Psoas muscle (tissue), 8 donors: ENCODE data around the gene PLXNC1. TPM values are rescaled to one million over a fixed set of nuclear protein-coding genes. Genes with fewer than 3 reads are reported as not detected.

Experiments
- ATAC-seq, 4 donors: fragments of 200-7000 bp; cut with Tn5 transposase; one replicate each; pipeline ENCODE4 v1.9.1; 2020; ENCODE audit warnings: moderate library complexity in 3 of 4, mild to moderate bottlenecking in 2 of 4
- DNase-seq, 2 donors: peaks; one replicate each; pipeline ENCODE4 v3.0.0-alpha.2; 2020
- H3K27ac ChIP-seq: fragments of 200-600 bp; one replicate; pipeline ENCODE4 v1.8.0; 2022
- H3K27me3 ChIP-seq, 3 donors: fragments of 200-600 bp in 1 of 3; one replicate each; pipeline versions ENCODE4 v1.6.1 to v1.8.0; 2013 to 2022; ENCODE audit warnings: low read length in 2 of 3, mild to moderate bottlenecking in 2 of 3, moderate library complexity in 1 of 3; ENCODE audit not compliant: insufficient read depth in 3 of 3
- H3K36me3 ChIP-seq, 2 donors: fragments of 200-600 bp in 1 of 2; one replicate each; pipeline versions ENCODE4 v1.6.1 to v1.8.0; 2013 to 2022; ENCODE audit warnings: low read depth in 1 of 2, mild to moderate bottlenecking in 1 of 2, moderate library complexity in 1 of 2; ENCODE audit not compliant: insufficient read depth in 1 of 2
- H3K4me1 ChIP-seq: fragments of 200-600 bp; one replicate; pipeline ENCODE4 v1.8.0; 2022
- H3K4me3 ChIP-seq: fragments of 200-600 bp; one replicate; pipeline ENCODE4 v1.8.0; 2022; ENCODE audit warnings: mild to moderate bottlenecking
- H3K9me3 ChIP-seq: fragments of 200-600 bp; one replicate; pipeline ENCODE4 v1.8.0; 2022
- WGBS, 3 donors: extraction: QIAGEN DNeasy Blood & Tissue Kit; methylation state at CpG; one replicate each; pipeline versions ENCODE4 v1.1.6 to v1.1.7; 2013; 5-methylcytosine and 5-hydroxymethylcytosine counted together
- intact Hi-C, 2 donors: fragments of 100-400 bp; cut with DNase I; formaldehyde crosslinking; loops; one replicate each; pipeline versions ENCODE4 v1.11.0 to v1.14.2; 2022
- polyA plus RNA-seq, 3 donors: library from polyadenylated mRNA; stranded (reverse); fragments of 200-250 nt; gene quantifications; one replicate each; pipeline ENCODE4 v1.2.3, GENCODE V29; 2013
- total RNA-seq, 4 donors: library from RNA; stranded (reverse); fragmentation: NEBNext Ultra II Directional in 2 of 4; extraction: Animal tissue kit (Norgen Biotek cat#: 25700) in 2 of 4; gene quantifications; one replicate each; pipeline versions ENCODE4 v1.2.1 to v1.2.4, GENCODE V29; 2021 to 2023
- TF ChIP-seq, protein P1 (sequence below): fragments of 200-600 bp; IDR thresholded peaks from one replicate; pipeline ENCODE4 v1.8.0; 2022; ENCODE audit warnings: antibody characterized with exemption
- donor health status: healthy with polysubstance abuse.
- donor health status: DM: no; HTN: no; CAD: no; lungs with moderate emphysema.
- donor health status: Bipolar disorder and iron deficiency.
- donor health status: healthy.
- donor health status: DM: yes; HTN: yes; CAD: no.
- donor health status: DM: no; HTN: no; CAD: no.
- donor health status: DM: no; HTN: no; CAD: no.
- donor health status: DM: yes; HTN: yes; CAD: no.

Gene PLXNC1
- total and polyA plus RNA-seq, 7 donors: 0.18 to 4.0 (median 0.52) TPM

DNA sequence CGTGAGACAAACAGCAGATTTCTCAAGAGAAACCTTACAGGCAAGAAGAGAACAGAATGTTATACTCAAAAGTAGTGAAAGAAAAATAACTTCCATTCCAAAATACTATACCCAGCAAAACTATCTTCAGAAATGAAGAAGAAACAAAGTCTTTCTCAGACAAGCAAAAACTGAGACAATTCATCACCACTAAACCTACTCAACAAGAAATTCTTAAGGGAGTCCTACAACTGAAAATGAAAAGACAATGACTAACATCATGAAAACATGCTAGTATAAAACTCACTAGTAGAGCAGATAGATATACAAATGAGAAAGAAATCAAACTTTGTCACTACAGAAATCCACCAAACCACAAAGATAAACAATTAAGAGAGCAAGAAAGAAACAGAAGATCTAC lies 204.8 kb downstream of the PLXNC1 start:
- H3K9me3 ChIP-seq: peaks cover 44% of the 10 kb centered on the region
- ATAC-seq: no peak
- intact Hi-C loops: no loop called here

More for the DNA sequence above, 204.8 kb downstream of the PLXNC1 start:
- TF ChIP-seq, protein P1, sequence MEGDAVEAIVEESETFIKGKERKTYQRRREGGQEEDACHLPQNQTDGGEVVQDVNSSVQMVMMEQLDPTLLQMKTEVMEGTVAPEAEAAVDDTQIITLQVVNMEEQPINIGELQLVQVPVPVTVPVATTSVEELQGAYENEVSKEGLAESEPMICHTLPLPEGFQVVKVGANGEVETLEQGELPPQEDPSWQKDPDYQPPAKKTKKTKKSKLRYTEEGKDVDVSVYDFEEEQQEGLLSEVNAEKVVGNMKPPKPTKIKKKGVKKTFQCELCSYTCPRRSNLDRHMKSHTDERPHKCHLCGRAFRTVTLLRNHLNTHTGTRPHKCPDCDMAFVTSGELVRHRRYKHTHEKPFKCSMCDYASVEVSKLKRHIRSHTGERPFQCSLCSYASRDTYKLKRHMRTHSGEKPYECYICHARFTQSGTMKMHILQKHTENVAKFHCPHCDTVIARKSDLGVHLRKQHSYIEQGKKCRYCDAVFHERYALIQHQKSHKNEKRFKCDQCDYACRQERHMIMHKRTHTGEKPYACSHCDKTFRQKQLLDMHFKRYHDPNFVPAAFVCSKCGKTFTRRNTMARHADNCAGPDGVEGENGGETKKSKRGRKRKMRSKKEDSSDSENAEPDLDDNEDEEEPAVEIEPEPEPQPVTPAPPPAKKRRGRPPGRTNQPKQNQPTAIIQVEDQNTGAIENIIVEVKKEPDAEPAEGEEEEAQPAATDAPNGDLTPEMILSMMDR: no peak
- no peak overlapping the region for H3K4me3 ChIP-seq
- H3K27me3 ChIP-seq: no peaks in the 10 kb centered on the region
- no peaks in the 10 kb centered on the region for H3K4me1 ChIP-seq
- 93 to 100% (median 100%) methylated on average over 1 of the region's 1 CpG for WGBS, 3 donors
- no peaks in the 10 kb centered on the region for H3K36me3 ChIP-seq
- no peak overlapping the region for H3K27ac ChIP-seq
- no peak for DNase-seq
